HepG2 (cell line): ENCODE data around the gene LLGL2. TPM values are rescaled to one million over a fixed set of nuclear protein-coding genes. Genes with fewer than 3 reads are reported as not detected.

Experiments used
- CAMTA2 ChIP-seq: sonication (generic); formaldehyde crosslinking; IDR thresholded peaks from 2 replicates; pipeline ENCODE4 v1.4.0; 2020; ENCODE audit warnings: mild to moderate bottlenecking, missing genetic modification reagents, borderline replicate concordance
- DDIT3 ChIP-seq: sonication (generic); formaldehyde crosslinking; IDR thresholded peaks from 2 replicates; pipeline ENCODE4 v1.4.0; 2020; ENCODE audit warnings: mild to moderate bottlenecking, missing genetic modification reagents
- DNMT3B ChIP-seq: conservative IDR thresholded peaks from 2 replicates; pipeline ENCODE4 v1.6.1; 2016; ENCODE audit warnings: missing biosample characterization, control low read depth
- E2F2 ChIP-seq: sonication (generic); formaldehyde crosslinking; IDR thresholded peaks from 2 replicates; pipeline ENCODE4 v1.4.0; 2020; ENCODE audit warnings: missing genetic modification reagents, borderline replicate concordance
- FIP1L1 ChIP-seq: fragments of 200-400 bp; formaldehyde crosslinking; IDR thresholded peaks from 2 replicates; pipeline ENCODE4 v1.6.1; 2018; ENCODE audit warnings: low read depth, mild to moderate bottlenecking, low read length, moderate library complexity, borderline replicate concordance; ENCODE audit not compliant: insufficient read depth
- FOSL2 ChIP-seq: sonication (generic); formaldehyde crosslinking; IDR thresholded peaks from 2 replicates; pipeline ENCODE4 v1.4.0; 2020; ENCODE audit warnings: missing genetic modification reagents
- GATAD1 ChIP-seq: IDR thresholded peaks from 2 replicates; pipeline ENCODE4 v1.6.1; 2016; ENCODE audit warnings: missing genetic modification reagents, missing compliant biosample characterization
- GLI4 ChIP-seq: sonication (generic); formaldehyde crosslinking; IDR thresholded peaks from 2 replicates; pipeline ENCODE4 v1.5.1; 2020; ENCODE audit warnings: missing genetic modification reagents, mild to moderate bottlenecking, moderate library complexity, borderline replicate concordance
- JUND ChIP-seq: sonication (generic); formaldehyde crosslinking; IDR thresholded peaks from 2 replicates; pipeline ENCODE4 v1.8.0; 2022; ENCODE audit warnings: mild to moderate bottlenecking, missing genetic modification reagents
- MXD1 ChIP-seq: sonication (generic); formaldehyde crosslinking; IDR thresholded peaks from 2 replicates; pipeline ENCODE4 v1.4.0; 2020; ENCODE audit warnings: mild to moderate bottlenecking, missing genetic modification reagents
- RARG ChIP-seq: sonication (generic); formaldehyde crosslinking; IDR thresholded peaks from 2 replicates; pipeline ENCODE4 v1.4.0; 2020; ENCODE audit warnings: low read depth, mild to moderate bottlenecking, missing genetic modification reagents
- RFX3 ChIP-seq: IDR thresholded peaks from 2 replicates; pipeline ENCODE4 v1.6.1; 2016; ENCODE audit warnings: missing biosample characterization, missing genetic modification reagents
- UBTF ChIP-seq: sonication (generic); formaldehyde crosslinking; IDR thresholded peaks from 2 replicates; pipeline ENCODE4 v1.4.0; 2020; ENCODE audit warnings: mild to moderate bottlenecking, missing genetic modification reagents
- ZBTB38 ChIP-seq: sonication (generic); formaldehyde crosslinking; IDR thresholded peaks from 2 replicates; pipeline ENCODE4 v1.5.1; 2020; ENCODE audit warnings: mild to moderate bottlenecking, missing genetic modification reagents
- ZFP41 ChIP-seq: sonication (generic); formaldehyde crosslinking; IDR thresholded peaks from 2 replicates; pipeline ENCODE4 v1.4.0; 2020; ENCODE audit warnings: mild to moderate bottlenecking, missing genetic modification reagents, borderline replicate concordance
- ZNF281 ChIP-seq: sonication (generic); formaldehyde crosslinking; IDR thresholded peaks from 2 replicates; pipeline ENCODE4 v1.4.0; 2020; ENCODE audit warnings: missing genetic modification reagents, borderline replicate concordance
- ZNF598 ChIP-seq: sonication (generic); formaldehyde crosslinking; IDR thresholded peaks from 2 replicates; pipeline ENCODE4 v1.5.1; 2020; ENCODE audit warnings: mild to moderate bottlenecking, missing genetic modification reagents, borderline replicate concordance
- ZNF614 ChIP-seq: IDR thresholded peaks from 2 replicates; pipeline ENCODE4 v1.6.1; 2018; ENCODE audit warnings: missing biosample characterization, missing genetic modification reagents, inconsistent platforms, borderline replicate concordance
- ZNF672 ChIP-seq: sonication (generic); formaldehyde crosslinking; IDR thresholded peaks from 2 replicates; pipeline ENCODE4 v1.8.1; 2022; ENCODE audit warnings: missing genetic modification reagents
- ZNF674 ChIP-seq: sonication (generic); formaldehyde crosslinking; IDR thresholded peaks from 2 replicates; pipeline ENCODE4 v1.5.0; 2020; ENCODE audit warnings: low read depth, mild to moderate bottlenecking, missing genetic modification reagents
- ZSCAN5A ChIP-seq: sonication (generic); formaldehyde crosslinking; IDR thresholded peaks from 2 replicates; pipeline ENCODE4 v1.8.0; 2022; ENCODE audit warnings: mild to moderate bottlenecking, missing genetic modification reagents, borderline replicate concordance
- polyA plus RNA-seq, 8 experiments: library from polyadenylated mRNA; depleted of rRNA in 3 of 8; stranded (reverse) in 7 of 8; unstranded in 1 of 8; fragments of >200 nt; fragmentation: Illumina TruSeq in 4 of 8; extraction: Trizol in 4 of 8; gene quantifications; 2 replicates each; pipeline versions ENCODE4 v1.2.1 to v1.2.3, GENCODE V29; 2011 to 2016; ENCODE audit warnings: low read depth in 4 of 8, missing spikeins in 1 of 8, mixed read lengths in 1 of 8; ENCODE audit not compliant: insufficient read depth in 1 of 8
- total RNA-seq, 5 experiments: library from RNA; depleted of rRNA; stranded (reverse); fragments of >200 nt; fragmentation: Illumina TruSeq; extraction: Trizol; gene quantifications; 2 replicates each; pipeline ENCODE4 v1.2.3, GENCODE V29; 2016; ENCODE audit warnings: low read depth in 1 of 5

LLGL2 gene
- total and polyA plus RNA-seq, 2 of the 13 experiments (the other 11 are each of a cell fraction or from before 2014, with no cell fraction given): 83.0 to 86.7 TPM

- TF ChIP-seq ZFP41: no peak
- no peak for TF ChIP-seq DDIT3
- TF ChIP-seq ZNF614: no peak
- TF ChIP-seq JUND: no peak
- TF ChIP-seq FOSL2 (CRISPR knock-in tag): no peak; the same call in 1 of the 2 replicates
- TF ChIP-seq ZNF674 (CRISPR knock-in tag): no peak
- TF ChIP-seq DNMT3B (CRISPR knock-in tag): no peak
- TF ChIP-seq ZNF281: peak; percentile 45; the same call in 1 of the 2 replicates
- TF ChIP-seq FIP1L1: no peak
- no peak for TF ChIP-seq RARG (CRISPR knock-in tag)
- TF ChIP-seq ZNF672 (CRISPR knock-in tag): no peak
- TF ChIP-seq E2F2 (CRISPR knock-in tag): no peak
- peak; percentile 21; the same call in 1 of the 2 replicates for TF ChIP-seq MXD1 (CRISPR knock-in tag)
- no peak for TF ChIP-seq RFX3 (CRISPR knock-in tag)
- TF ChIP-seq GATAD1 (CRISPR knock-in tag): 0 out of 2 replicates have a peak, but pooled peaks have one; percentile 22
- peak; percentile 68; the same call in 1 of the 2 replicates for TF ChIP-seq ZBTB38 (CRISPR knock-in tag)
- no peak for TF ChIP-seq ZSCAN5A (CRISPR knock-in tag)
- no peak for TF ChIP-seq GLI4 (CRISPR knock-in tag)
- TF ChIP-seq CAMTA2: no peak
- TF ChIP-seq UBTF (CRISPR knock-in tag): no peak
- 0 out of 2 replicates have a peak, but pooled peaks have one; percentile 16 for TF ChIP-seq ZNF598 (CRISPR knock-in tag)
These were observed 30.2 kb downstream of the LLGL2 start (continued) for GRCh38 chr17:75555679-75556153.
